NCI-H1048 (cell line): ENCODE measurements around the gene PRPF40A.
"Not testable (repeated sequence)": the region's sequence is repeated elsewhere in the genome, so short reads cannot be mapped to it uniquely, and the experiment has no call there.

Experiments used
- DNase-seq: peaks from one replicate; lab custom pipeline; 2025; lab: John Stamatoyannopoulos, UW

Gene PRPF40A

DNA sequence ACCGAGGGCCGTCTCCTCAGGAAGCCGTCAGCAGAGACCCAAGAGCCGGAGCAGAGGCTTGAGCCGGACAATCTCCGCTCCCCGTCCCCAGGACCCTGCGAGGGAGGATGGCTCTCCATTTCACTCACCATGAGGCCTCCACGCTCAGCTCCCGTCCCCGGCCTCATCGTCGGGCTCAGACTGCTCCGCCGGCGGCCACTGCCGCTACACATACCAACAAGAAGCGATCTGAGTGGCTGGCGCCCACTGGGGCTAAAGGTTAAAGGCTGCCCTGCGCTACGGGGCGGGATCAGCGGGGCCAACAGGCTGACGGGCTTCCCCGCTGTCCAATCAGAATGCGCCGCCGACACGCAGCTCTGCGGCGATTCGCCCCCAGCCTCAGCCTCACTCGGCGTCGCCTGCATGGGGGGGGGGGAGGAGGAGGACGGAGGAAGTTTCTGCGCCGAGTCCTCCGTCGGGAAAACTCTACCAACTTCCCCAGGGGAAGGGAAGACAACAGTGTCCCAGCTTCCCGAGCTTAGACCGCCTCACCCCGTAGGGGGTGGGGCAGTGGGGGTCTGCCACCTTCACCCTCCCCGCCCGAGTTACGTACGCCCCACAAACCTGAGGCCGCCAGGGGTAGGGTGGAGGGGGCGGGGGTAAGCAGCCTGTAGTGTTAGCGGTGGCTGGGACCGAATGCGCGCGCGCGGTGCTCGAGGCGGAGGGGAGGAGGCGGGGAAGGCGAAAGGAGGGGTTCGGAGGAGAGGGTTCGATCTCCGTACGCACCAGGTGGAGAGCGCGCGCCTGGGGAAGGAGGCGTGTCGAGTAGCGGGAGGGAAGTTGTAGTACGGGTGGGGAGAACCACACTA, at the start of gene PRPF40A:
Gene PRPF40A (minus strand): TSS at position 234 of the 848 bp plus-strand sequence. CDS start 22 bp downstream, at position 212.
- peak; percentile 90 for DNase-seq

GRCh38 chr2:152766928-152767327, 49.7 kb upstream of the PRPF40A start:
- no peak for DNase-seq

DNA sequence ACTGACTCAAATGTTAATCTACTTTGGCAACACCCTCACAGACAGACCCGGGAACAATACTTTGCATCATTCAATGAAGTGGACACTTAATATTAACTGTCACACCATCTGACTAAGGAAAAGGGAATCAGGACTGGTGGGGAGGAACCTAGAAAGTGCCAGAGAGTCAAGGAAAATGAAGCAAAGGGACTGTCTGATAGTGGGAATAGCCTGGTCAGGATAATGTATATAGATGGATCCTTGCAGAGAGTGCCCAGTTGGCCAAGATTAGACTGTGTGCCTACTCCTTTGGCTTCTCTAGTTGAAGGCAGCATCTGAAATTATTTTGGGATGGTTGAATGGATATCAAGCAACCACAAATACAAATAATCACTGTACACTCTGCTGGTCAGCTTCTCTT, 46.4 kb upstream of the PRPF40A start:
- no peak for DNase-seq

DNA sequence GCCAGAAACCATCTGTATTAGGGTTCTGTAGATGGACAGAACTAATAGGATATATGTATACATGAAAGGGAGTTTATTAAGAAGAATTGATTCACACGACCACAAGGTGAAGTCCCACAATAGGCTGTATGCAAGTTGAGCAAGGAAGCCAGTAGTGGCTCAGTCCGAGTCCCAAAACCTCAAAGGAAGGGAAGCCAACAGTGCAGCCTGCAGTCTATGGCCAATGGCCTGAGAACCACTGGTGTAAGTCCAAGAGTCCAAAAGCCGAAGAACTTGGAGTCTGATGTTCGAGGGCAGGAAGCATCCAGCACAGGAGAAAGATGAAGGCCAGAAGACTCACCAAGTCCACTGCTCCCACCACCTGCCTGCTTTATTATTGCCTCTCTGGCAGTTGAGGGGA, 45.9 kb upstream of the PRPF40A start:
- not testable (repeated sequence) for DNase-seq

- no peak for DNase-seq
Measured at GRCh38 chr2:152762202-152762601, 44.9 kb upstream of the PRPF40A start.

DNA sequence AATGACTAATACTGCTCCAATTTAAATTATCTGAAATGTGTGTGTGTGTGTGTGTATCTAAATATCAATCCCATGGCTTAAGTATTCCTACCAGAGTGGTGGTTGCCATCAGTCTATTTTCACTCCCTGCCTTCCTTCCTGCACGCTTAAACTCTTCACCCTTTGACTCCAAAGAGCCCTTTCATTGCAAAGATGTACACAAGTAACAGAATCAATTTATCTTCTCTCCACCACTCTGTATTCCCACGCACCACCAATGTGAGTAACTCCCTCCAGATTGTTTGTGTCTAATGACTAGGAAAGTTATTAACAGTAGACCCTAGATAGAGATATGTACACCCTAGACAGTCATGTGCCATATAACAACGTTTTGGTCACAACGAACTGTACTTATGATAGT, 44.0 kb upstream of the PRPF40A start:
- DNase-seq = no peak

GRCh38 chr2:152759290-152760072, 42.2 kb upstream of the PRPF40A start:
- no peak for DNase-seq

DNA sequence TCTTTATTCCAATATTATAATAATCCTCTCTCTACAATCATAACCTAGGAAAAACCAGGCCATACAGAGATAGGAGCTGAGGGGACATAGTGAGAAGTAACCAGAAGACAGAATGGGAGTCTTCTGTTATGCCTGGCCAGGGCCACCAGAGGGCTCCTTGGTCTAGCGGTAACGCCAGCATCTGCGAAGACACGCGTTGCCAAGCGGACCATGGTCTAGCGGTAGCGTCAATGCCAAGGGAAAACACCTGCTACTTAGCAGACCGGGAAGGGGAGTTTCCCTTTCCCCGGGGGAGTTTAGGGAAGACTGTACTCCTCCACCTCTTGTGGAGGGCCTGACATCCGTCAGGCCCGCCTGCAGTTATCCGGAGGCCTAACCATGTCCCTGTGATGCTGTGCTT, 37.8 kb upstream of the PRPF40A start:
- DNase-seq = no peak

DNA sequence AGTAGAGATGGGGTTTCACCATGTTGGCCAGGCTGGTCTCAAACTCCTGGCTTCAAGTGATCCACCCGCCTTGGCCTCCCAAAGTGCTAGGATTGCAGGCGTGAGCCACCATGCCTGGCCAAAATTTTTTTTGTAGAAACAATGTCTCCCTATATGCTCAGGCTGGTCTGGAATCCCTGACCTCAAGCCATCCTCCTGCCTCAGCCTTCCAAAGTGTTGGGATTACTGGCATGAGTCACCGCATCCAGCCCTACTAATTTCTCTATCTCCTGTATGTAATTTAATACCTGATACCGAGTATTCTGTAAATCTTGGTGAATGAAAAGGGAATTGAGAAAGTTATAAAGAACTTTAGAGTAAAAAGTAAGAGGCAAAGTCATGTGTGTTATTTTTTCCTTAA, 30.5 kb upstream of the PRPF40A start:
- DNase-seq = not testable (repeated sequence)

DNA sequence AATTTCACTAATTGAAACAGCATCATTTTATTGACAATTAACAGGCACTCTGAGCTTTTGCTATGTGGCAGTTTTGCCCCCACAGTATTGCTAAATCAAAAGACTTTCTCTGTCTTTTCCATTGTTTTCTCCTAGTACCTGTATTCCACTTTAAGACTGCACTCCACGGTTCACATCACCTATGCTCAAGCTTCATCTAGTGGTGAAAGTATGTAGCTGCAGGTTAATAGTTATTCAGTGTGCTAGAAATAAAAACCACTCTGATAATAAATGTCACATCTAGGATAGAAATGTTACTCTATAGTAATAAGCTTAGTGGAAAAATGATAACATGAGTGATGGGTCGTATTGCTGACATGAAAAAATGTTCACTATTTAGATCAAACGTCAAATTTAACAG, 25.7 kb upstream of the PRPF40A start:
- no peak for DNase-seq

DNA sequence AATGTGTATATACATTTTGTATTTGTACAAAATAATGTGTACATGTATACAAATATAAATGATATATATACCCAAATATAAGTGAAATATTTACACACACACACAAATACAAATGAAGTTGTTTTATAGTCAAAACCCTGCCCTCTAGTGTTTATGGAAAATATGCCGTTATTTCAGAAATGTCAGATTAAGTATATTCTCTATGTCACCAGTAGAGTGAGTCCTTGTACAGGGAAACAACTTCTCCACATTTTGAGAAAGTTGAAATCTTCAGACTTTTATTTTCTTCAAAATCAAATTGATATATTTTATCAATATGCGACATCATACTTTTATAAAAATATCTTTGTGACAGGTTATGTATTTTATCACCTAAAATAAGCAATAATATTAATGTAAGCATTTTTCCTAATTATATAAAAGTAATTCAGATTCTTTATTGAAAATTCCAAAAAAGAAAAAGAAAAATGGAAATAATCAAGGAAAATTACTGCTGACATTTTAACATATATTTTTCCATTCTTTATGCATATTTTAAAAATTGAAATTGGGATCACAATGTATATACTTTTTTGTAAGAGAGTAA, 23.6 kb upstream of the PRPF40A start:
- peak; percentile 3 for DNase-seq

- DNase-seq = not testable (repeated sequence)
Measured at GRCh38 chr2:152739705-152740104, 22.4 kb upstream of the PRPF40A start.

DNA sequence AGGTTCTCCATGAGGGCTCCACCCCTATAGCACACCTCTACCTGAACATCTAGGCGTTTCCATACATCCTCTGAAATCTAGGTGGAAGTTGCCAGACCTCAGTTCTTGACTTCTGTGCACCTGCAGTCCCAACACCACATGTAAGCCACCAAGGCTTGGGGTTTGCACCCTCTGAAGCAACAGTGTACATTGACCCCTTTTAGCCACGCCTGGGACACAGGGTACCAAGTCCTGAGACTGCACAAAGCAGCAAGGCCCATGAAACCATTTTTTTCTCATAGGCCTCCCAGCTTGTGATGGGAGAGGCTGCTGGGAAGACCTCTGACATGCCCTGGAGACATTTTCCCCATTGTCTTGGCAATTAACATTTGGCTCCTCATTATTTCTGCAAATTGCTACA, 21.2 kb upstream of the PRPF40A start:
- no peak for DNase-seq

DNA sequence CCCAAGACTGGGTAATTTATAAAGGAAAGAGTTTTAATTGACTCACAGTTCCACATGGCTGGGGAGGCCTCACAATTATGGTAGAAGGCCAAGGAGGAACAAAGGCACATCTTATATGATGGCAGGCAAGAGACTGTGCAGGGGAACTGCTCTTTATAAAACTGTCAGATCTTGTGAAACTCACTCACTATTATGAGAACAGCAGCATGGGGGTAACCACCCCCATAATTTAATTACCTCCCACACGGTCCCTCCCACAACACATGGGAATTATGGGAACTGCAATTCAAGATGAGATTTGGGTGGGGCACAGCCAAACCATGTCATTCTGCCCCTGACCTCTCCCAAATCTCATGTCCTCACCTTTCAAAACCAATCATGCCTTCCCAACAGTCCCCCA, 20.2 kb upstream of the PRPF40A start:
- DNase-seq = not testable (repeated sequence)

DNA sequence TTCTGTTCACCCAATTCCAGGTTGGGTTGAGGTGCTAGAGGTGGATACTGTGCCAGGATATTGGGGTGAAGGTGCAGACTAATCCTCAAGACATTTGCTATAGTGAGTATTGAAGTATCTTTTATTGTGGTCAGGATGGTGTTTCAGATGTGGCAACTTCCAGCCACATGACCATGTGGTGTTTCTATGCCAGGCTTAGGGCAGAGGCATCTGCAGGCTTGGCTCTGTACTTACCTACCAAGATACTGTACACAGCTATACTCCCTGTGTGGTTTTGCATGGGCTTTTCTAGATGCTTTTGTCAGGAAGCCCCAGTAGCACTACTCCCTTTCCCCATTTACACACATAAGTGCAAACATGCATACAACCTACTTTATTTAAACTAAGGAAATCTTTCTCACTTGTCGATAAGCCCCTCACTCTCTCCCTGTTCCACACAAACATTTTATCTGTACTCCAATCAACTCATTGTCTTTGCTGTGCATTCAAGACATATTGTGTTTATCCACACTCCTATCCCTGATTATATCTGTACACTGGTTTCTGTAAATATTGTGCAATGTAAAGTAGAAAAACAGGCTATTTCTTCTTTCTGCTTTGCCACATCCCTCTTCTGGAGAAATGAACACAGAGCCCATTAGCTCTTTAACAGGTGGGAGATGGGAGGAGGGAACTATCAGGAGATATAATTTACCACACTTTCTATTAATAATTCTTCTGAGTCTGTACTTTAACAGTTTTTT, 13.5 kb upstream of the PRPF40A start:
- DNase-seq = no peak

GRCh38 chr2:152729844-152730243, 12.6 kb upstream of the PRPF40A start:
- no peak for DNase-seq

DNA sequence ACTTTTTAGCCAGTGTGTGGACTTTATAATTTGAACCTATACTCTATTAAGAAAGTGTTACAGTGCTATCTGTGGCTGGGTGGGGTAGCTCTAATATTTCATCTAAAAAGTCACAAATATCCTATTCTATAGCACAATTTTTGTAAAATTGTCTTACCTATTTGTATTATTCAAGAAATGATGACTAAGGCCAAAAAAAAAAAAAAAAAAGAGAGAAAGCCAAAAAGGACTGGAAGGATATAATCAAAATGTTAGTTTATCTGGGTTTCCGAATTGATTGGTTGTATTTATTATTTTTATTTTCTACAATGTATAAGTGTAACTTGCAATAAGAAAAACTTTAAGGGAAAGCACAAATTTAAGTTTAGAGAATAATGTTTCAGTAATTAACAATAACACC, 6.7 kb upstream of the PRPF40A start:
- no peak for DNase-seq

DNA sequence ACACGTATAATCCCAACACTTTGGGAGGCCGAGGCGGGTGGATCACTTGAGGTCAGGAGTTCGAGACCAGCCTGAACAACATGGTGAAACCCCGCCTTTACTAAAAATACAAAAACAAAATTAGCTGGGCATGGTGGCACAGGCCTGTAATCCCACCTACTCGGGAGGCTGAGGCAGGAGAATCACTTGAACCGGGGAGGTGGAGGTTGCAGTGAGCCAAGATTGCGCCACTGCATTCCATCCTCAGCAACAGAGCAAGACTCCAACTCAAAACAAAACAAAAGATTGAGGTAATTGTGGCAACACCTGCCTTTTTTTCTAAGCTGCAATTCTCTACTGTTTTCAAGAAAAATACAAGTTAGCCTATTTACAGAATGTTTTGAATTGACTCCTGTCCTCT, 5.4 kb upstream of the PRPF40A start:
- DNase-seq = not testable (repeated sequence)

DNA sequence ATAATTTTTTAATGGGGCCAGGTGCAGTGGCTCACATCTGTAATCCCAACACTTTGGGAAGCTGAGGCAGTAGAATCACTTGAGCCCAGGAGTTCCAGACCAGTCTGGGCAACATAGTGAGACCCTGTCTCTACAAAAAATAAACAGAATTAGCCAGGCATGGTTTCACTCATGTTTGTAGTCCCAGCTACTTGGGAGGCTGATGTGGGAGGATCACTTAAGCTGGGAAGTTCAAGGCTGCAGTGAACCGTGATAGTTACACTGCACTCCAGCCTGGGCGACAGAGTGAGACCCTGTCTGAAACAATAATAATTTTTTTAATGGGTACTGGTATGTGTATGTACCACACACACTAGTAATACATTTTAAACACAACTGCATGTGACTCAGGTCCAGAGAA, 3.5 kb upstream of the PRPF40A start:
- DNase-seq = no peak

GRCh38 chr2:152718909-152719645, 1.8 kb upstream of the PRPF40A start:
- DNase-seq = peak; percentile 54
